ENCODE data around the gene ANKRD50. TPM values are rescaled to one million over a fixed set of nuclear protein-coding genes. Genes with fewer than 3 reads are reported as not detected.

Gene ANKRD50
- total RNA-seq, 2 donors from 2014 or later = 7.1 to 14.0 TPM

GRCh38 chr4:124710015-124710741, 2.4 kb downstream of the ANKRD50 start:
- no peaks in the 10 kb centered on the region for H3K36me3 ChIP-seq
- H3K4me3 ChIP-seq = no peak overlapping the region
- no peak for TF ChIP-seq CTCF (IDR thresholded peaks at IDR 0.05)
- peak overlapping the region in 1 of 2 donors; percentile 62 for H3K9ac ChIP-seq (ENCODE audit: low read depth in 2 of 2, low read length in 2 of 2)
- no peak overlapping the region for H3K27ac ChIP-seq
- intact Hi-C loops (cut with DNase I) = no loop called here
- H3K27me3 ChIP-seq = no peaks in the 10 kb centered on the region
- H3K9me3 ChIP-seq = no peaks in the 10 kb centered on the region
- DNase-seq = no peak
- H3K4me1 ChIP-seq = peaks cover 5% of the 10 kb centered on the region

- intact Hi-C loops (cut with DNase I) = no loop called here
- Histone ChIP-seq H3K27me3 (no peaks in the 10 kb centered on the region), H3K27ac (no peak overlapping the region), H3K4me3 (no peak overlapping the region), H3K4me1 (peaks cover 5% of the 10 kb centered on the region), H3K9me3 (no peaks in the 10 kb centered on the region), H3K36me3 (no peaks in the 10 kb centered on the region), H3K9ac (ENCODE audit: low read depth in 2 of 2, low read length in 2 of 2) (no peak overlapping the region)
- TF ChIP-seq CTCF (IDR thresholded peaks at IDR 0.05) = no peak
- no peak for DNase-seq
Measured at GRCh38 chr4:124708517-124709300, 3.8 kb downstream of the ANKRD50 start.

GRCh38 chr4:124705393-124705792, 7.1 kb downstream of the ANKRD50 start:
- H3K27ac ChIP-seq = no peak overlapping the region
- H3K27me3 ChIP-seq = no peaks in the 10 kb centered on the region
- H3K36me3 ChIP-seq = no peaks in the 10 kb centered on the region
- no peak for TF ChIP-seq CTCF (IDR thresholded peaks at IDR 0.05)
- no peak overlapping the region for H3K9ac ChIP-seq (ENCODE audit: low read depth in 2 of 2, low read length in 2 of 2)
- intact Hi-C loops (cut with DNase I) = no loop called here
- H3K9me3 ChIP-seq = no peaks in the 10 kb centered on the region
- peaks cover 4% of the 10 kb centered on the region for H3K4me1 ChIP-seq
- no peak for DNase-seq
- H3K4me3 ChIP-seq = no peak overlapping the region

- no peak for TF ChIP-seq CTCF (IDR thresholded peaks at IDR 0.05)
- Histone ChIP-seq H3K36me3 (no peaks in the 10 kb centered on the region), H3K4me1 (no peaks in the 10 kb centered on the region), H3K9me3 (no peaks in the 10 kb centered on the region), H3K27me3 (no peaks in the 10 kb centered on the region), H3K4me3 (no peak overlapping the region), H3K9ac (ENCODE audit: low read depth in 2 of 2, low read length in 2 of 2) (no peak overlapping the region), H3K27ac (no peak overlapping the region)
- intact Hi-C loops (cut with DNase I) = no loop called here
- no peak for DNase-seq
Measured at GRCh38 chr4:124703154-124703553, 9.4 kb downstream of the ANKRD50 start.

GRCh38 chr4:124697441-124697840, 15.1 kb downstream of the ANKRD50 start:
- intact Hi-C loops (cut with DNase I) = no loop called here
- no peak overlapping the region for H3K27ac ChIP-seq
- no peaks in the 10 kb centered on the region for H3K9me3 ChIP-seq
- no peaks in the 10 kb centered on the region for H3K27me3 ChIP-seq
- TF ChIP-seq CTCF (IDR thresholded peaks at IDR 0.05) = no peak
- H3K4me3 ChIP-seq = no peak overlapping the region
- H3K36me3 ChIP-seq = no peaks in the 10 kb centered on the region
- no peak overlapping the region for H3K9ac ChIP-seq (ENCODE audit: low read depth in 2 of 2, low read length in 2 of 2)
- no peak for DNase-seq
- H3K4me1 ChIP-seq = no peaks in the 10 kb centered on the region
